Esophagus muscularis mucosa (tissue), 4 donors: ENCODE results near the gene HLA-B. TPM values are rescaled to one million over a fixed set of nuclear protein-coding genes. Genes with fewer than 3 reads are reported as not detected.

Experiments used
- DNase-seq: peaks from one replicate; pipeline ENCODE4 v3.0.0-alpha.2; 2017; ENCODE audit errors: extremely low spot score
- H3K27ac ChIP-seq, 4 donors: fragments of 200-600 bp; sonication (generic); replicated peaks in 1 of 4; 1 replicate in 3 of 4; 2 replicates in 1 of 4; pipeline ENCODE4 v1.5.1; 2016 to 2019; ENCODE audit warnings: mild to moderate bottlenecking in 1 of 4
- H3K27me3 ChIP-seq, 4 donors: fragments of 200-600 bp; sonication (generic); one replicate each; pipeline versions ENCODE4 v1.5.1 to v1.6.0; 2016 to 2019
- H3K36me3 ChIP-seq, 4 donors: fragments of 200-600 bp; sonication (generic); one replicate each; pipeline ENCODE4 v1.5.1; 2016 to 2019
- H3K4me1 ChIP-seq, 4 donors: fragments of 200-600 bp; sonication (generic); one replicate each; pipeline ENCODE4 v1.5.1; 2016 to 2019
- H3K4me3 ChIP-seq, 4 donors: fragments of 200-600 bp; sonication (generic); 1 replicate in 2 of 4; 2 replicates in 2 of 4; pipeline ENCODE4 v1.5.1; 2016 to 2019; ENCODE audit warnings: mild to moderate bottlenecking in 4 of 4, moderate library complexity in 1 of 4
- H3K9me3 ChIP-seq, 4 donors: fragments of 200-600 bp; sonication (generic); 1 replicate in 3 of 4; 2 replicates in 1 of 4; pipeline ENCODE4 v1.5.1; 2016 to 2019
- CTCF ChIP-seq, 3 experiments: fragments of 200-600 bp in 2 of 3; fragments of 450-650 bp in 1 of 3; sonication (generic) in 2 of 3; IDR thresholded peaks; one replicate each; pipeline ENCODE4 v1.5.1; 2017 to 2019; ENCODE audit warnings: antibody characterized with exemption in 3 of 3, mild to moderate bottlenecking in 2 of 3, moderate library complexity in 1 of 3
- EP300 ChIP-seq: sonication (generic); formaldehyde crosslinking; IDR thresholded peaks from one replicate; pipeline ENCODE4 v1.6.1; 2017; ENCODE audit warnings: antibody characterized with exemption
- POLR2A ChIP-seq: fragments of 450-650 bp; IDR thresholded peaks from one replicate; pipeline ENCODE4 v1.6.1; 2017; ENCODE audit warnings: antibody characterized with exemption, moderate library complexity, mild to moderate bottlenecking, low read depth
- POLR2AphosphoS5 ChIP-seq, 2 donors: sonication (generic); formaldehyde crosslinking; IDR thresholded peaks; one replicate each; pipeline ENCODE4 v1.6.1; 2017; ENCODE audit warnings: antibody characterized with exemption in 2 of 2
- WGBS: methylation state at CpG from one replicate; pipeline ENCODE4 v1.1.5; 2018; 5-methylcytosine and 5-hydroxymethylcytosine counted together
- intact Hi-C: fragments of 100-400 bp; cut with DNase I; formaldehyde crosslinking; loops from one replicate; pipeline ENCODE4 v1.15.1; 2023
- total RNA-seq, 4 donors: library from RNA; depleted of rRNA; stranded (reverse); fragments of >200 nt; gene quantifications; one replicate each; pipeline versions ENCODE4 v1.1.0 to v1.2.1, GENCODE V29; 2016

The HLA-B gene
- total RNA-seq, 4 donors from 2014 or later, result 336 to 628 (median 502) TPM

- intact Hi-C loops, result no loop called here
- H3K9me3 ChIP-seq, result peaks cover 0 to 5% (median 0%) of the 10 kb centered on the region in 4 donors
- no peak overlapping the region for H3K4me3 ChIP-seq
These were observed 11.8 kb downstream of the HLA-B start for GRCh38 chr6:31345026-31345730.

GRCh38 chr6:31340228-31340627, 16.8 kb downstream of the HLA-B start:
- Histone ChIP-seq H3K9me3 (peaks cover 0 to 24% (median 6%) of the 10 kb centered on the region in 4 donors), H3K4me3 (no peak overlapping the region), H3K27ac (no peak overlapping the region), H3K36me3 (no peaks in the 10 kb centered on the region), H3K27me3 (no peaks in the 10 kb centered on the region), H3K4me1 (no peaks in the 10 kb centered on the region)
- no peak for TF ChIP-seq CTCF (IDR thresholded peaks at IDR 0.05)
- TF ChIP-seq EP300, result no peak
- TF ChIP-seq POLR2AphosphoS5 (IDR thresholded peaks at IDR 0.05), result no peak
- no peak for TF ChIP-seq POLR2A
- no peak for DNase-seq
- intact Hi-C loops, result no loop called here

More at GRCh38 chr6:31345026-31345730, 11.8 kb downstream of the HLA-B start:
- 51% methylated on average over 5 of the region's 5 CpGs for WGBS
- Histone ChIP-seq H3K36me3 (no peaks in the 10 kb centered on the region), H3K27ac (no peak overlapping the region), H3K4me1 (no peaks in the 10 kb centered on the region), H3K27me3 (no peaks in the 10 kb centered on the region)
- DNase-seq, result peak; percentile 19
- TF ChIP-seq POLR2AphosphoS5 (IDR thresholded peaks at IDR 0.05) (no peak), POLR2A (no peak), EP300 (no peak), CTCF (IDR thresholded peaks at IDR 0.05) (no peak)

- TF ChIP-seq POLR2AphosphoS5 (IDR thresholded peaks at IDR 0.05) (no peak), EP300 (no peak), CTCF (IDR thresholded peaks at IDR 0.05) (no peak), POLR2A (no peak)
- Histone ChIP-seq H3K27ac (no peak overlapping the region), H3K4me1 (no peaks in the 10 kb centered on the region), H3K4me3 (no peak overlapping the region), H3K9me3 (peaks cover 0 to 24% (median 6%) of the 10 kb centered on the region in 4 donors), H3K27me3 (no peaks in the 10 kb centered on the region), H3K36me3 (no peaks in the 10 kb centered on the region)
- intact Hi-C loops, result no loop called here
- DNase-seq, result no peak
- WGBS, result 18% methylated on average over 3 of the region's 3 CpGs
These were observed 17.8 kb downstream of the HLA-B start for GRCh38 chr6:31339210-31339609.

- Histone ChIP-seq H3K4me1 (no peaks in the 10 kb centered on the region), H3K27me3 (no peaks in the 10 kb centered on the region), H3K27ac (no peak overlapping the region), H3K9me3 (peaks cover 0 to 24% (median 6%) of the 10 kb centered on the region in 4 donors), H3K36me3 (no peaks in the 10 kb centered on the region), H3K4me3 (no peak overlapping the region)
- intact Hi-C loops, result no loop called here
- DNase-seq, result no peak
- TF ChIP-seq POLR2AphosphoS5 (IDR thresholded peaks at IDR 0.05) (no peak), CTCF (IDR thresholded peaks at IDR 0.05) (no peak), EP300 (no peak), POLR2A (no peak)
- WGBS, result 56% methylated on average over 3 of the region's 3 CpGs
These were observed 20.0 kb downstream of the HLA-B start for GRCh38 chr6:31336896-31337496.
